Measurements from ENCODE around the gene SGPL1.

The SGPL1 gene

GRCh38 chr10:70834021-70834420 is 18.3 kb downstream of the SGPL1 start:
- H3K36me3 ChIP-seq, result no peaks in the 10 kb centered on the region
- TF ChIP-seq CTCF (IDR thresholded peaks at IDR 0.05), result no peak
- H3K27ac ChIP-seq, result no peak overlapping the region
- no peak overlapping the region for H3K4me3 ChIP-seq (ENCODE audit: low read depth in 1 of 2, low read length in 1 of 2)
- no peaks in the 10 kb centered on the region for H3K4me1 ChIP-seq (ENCODE audit: control insufficient read depth in 1 of 2, insufficient read depth in 1 of 2, low read depth in 1 of 2, low read length in 1 of 2)
- no peaks in the 10 kb centered on the region for H3K27me3 ChIP-seq
- H3K9me3 ChIP-seq, result no peaks in the 10 kb centered on the region

GRCh38 chr10:70834441-70835151 is 18.8 kb downstream of the SGPL1 start:
- Histone ChIP-seq H3K27me3 (no peaks in the 10 kb centered on the region), H3K4me3 (ENCODE audit: low read depth in 1 of 2, low read length in 1 of 2) (no peak overlapping the region), H3K9me3 (no peaks in the 10 kb centered on the region), H3K27ac (no peak overlapping the region), H3K36me3 (no peaks in the 10 kb centered on the region), H3K4me1 (ENCODE audit: control insufficient read depth in 1 of 2, insufficient read depth in 1 of 2, low read depth in 1 of 2, low read length in 1 of 2) (no peaks in the 10 kb centered on the region)
- TF ChIP-seq CTCF (IDR thresholded peaks at IDR 0.05), result no peak

GRCh38 chr10:70836319-70836718 is 20.6 kb downstream of the SGPL1 start:
- Histone ChIP-seq H3K9me3 (no peaks in the 10 kb centered on the region), H3K4me1 (ENCODE audit: control insufficient read depth in 1 of 2, insufficient read depth in 1 of 2, low read depth in 1 of 2, low read length in 1 of 2) (no peaks in the 10 kb centered on the region), H3K4me3 (ENCODE audit: low read depth in 1 of 2, low read length in 1 of 2) (no peak overlapping the region), H3K36me3 (no peaks in the 10 kb centered on the region), H3K27me3 (no peaks in the 10 kb centered on the region), H3K27ac (no peak overlapping the region)
- TF ChIP-seq CTCF (IDR thresholded peaks at IDR 0.05), result no peak

- Histone ChIP-seq H3K27me3 (no peaks in the 10 kb centered on the region), H3K36me3 (no peaks in the 10 kb centered on the region), H3K4me3 (ENCODE audit: low read depth in 1 of 2, low read length in 1 of 2) (no peak overlapping the region), H3K27ac (no peak overlapping the region), H3K4me1 (ENCODE audit: control insufficient read depth in 1 of 2, insufficient read depth in 1 of 2, low read depth in 1 of 2, low read length in 1 of 2) (no peaks in the 10 kb centered on the region), H3K9me3 (no peaks in the 10 kb centered on the region)
- no peak for TF ChIP-seq CTCF (IDR thresholded peaks at IDR 0.05)
Observed at GRCh38 chr10:70837660-70838059, 21.9 kb downstream of the SGPL1 start.

GRCh38 chr10:70838270-70838805 is 22.6 kb downstream of the SGPL1 start:
- Histone ChIP-seq H3K27me3 (no peaks in the 10 kb centered on the region), H3K9me3 (no peaks in the 10 kb centered on the region), H3K27ac (no peak overlapping the region), H3K4me1 (ENCODE audit: control insufficient read depth in 1 of 2, insufficient read depth in 1 of 2, low read depth in 1 of 2, low read length in 1 of 2) (no peaks in the 10 kb centered on the region), H3K4me3 (ENCODE audit: low read depth in 1 of 2, low read length in 1 of 2) (no peak overlapping the region), H3K36me3 (no peaks in the 10 kb centered on the region)
- no peak for TF ChIP-seq CTCF (IDR thresholded peaks at IDR 0.05)
